ENCODE data around the gene PUS7. TPM values are rescaled to one million over a fixed set of nuclear protein-coding genes. Genes with fewer than 3 reads are reported as not detected.

The PUS7 gene
- total RNA-seq, 2 donors from 2014 or later, result 9.6 to 10.4 TPM

DNA sequence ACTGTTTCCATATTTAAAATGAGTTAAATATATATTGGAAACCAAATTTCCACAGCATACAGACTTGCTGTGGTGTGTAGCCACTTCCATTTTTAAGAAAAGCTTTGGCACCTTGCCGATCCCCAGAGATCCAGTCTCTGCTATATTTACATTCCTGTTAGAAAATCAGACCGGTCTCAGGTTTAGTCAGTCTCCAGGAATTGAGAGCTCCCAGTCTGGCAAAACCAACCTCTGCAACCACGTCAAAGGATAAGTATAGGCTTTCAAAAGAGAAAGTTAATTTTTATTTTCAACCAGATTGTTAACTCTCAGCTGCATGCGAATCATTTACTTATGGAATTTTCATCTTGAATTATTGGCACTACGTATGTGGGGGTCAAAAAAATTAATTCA is 28.2 kb downstream of the PUS7 start:
- H3K36me3 ChIP-seq, result no peaks in the 10 kb centered on the region
- H3K27ac ChIP-seq, result no peak overlapping the region
- 41% methylated on average over 5 of the region's 5 CpGs for WGBS
- peak; percentile 50 for DNase-seq (ENCODE audit: low spot score)
- no peaks in the 10 kb centered on the region for H3K27me3 ChIP-seq (replicated peaks; ENCODE audit: insufficient read depth)
- H3K4me1 ChIP-seq (replicated peaks), result no peaks in the 10 kb centered on the region
- no peaks in the 10 kb centered on the region for H3K9me3 ChIP-seq
- intact Hi-C loops (cut with DNase I), result no loop called here
- TF ChIP-seq POLR2AphosphoS5 (IDR thresholded peaks at IDR 0.05) (no peak), POLR2A (IDR thresholded peaks at IDR 0.05) (no peak)
- TF ChIP-seq, protein P1, sequence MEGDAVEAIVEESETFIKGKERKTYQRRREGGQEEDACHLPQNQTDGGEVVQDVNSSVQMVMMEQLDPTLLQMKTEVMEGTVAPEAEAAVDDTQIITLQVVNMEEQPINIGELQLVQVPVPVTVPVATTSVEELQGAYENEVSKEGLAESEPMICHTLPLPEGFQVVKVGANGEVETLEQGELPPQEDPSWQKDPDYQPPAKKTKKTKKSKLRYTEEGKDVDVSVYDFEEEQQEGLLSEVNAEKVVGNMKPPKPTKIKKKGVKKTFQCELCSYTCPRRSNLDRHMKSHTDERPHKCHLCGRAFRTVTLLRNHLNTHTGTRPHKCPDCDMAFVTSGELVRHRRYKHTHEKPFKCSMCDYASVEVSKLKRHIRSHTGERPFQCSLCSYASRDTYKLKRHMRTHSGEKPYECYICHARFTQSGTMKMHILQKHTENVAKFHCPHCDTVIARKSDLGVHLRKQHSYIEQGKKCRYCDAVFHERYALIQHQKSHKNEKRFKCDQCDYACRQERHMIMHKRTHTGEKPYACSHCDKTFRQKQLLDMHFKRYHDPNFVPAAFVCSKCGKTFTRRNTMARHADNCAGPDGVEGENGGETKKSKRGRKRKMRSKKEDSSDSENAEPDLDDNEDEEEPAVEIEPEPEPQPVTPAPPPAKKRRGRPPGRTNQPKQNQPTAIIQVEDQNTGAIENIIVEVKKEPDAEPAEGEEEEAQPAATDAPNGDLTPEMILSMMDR (IDR thresholded peaks at IDR 0.05), result no peak
- H3K4me3 ChIP-seq, result no peak overlapping the region

DNA sequence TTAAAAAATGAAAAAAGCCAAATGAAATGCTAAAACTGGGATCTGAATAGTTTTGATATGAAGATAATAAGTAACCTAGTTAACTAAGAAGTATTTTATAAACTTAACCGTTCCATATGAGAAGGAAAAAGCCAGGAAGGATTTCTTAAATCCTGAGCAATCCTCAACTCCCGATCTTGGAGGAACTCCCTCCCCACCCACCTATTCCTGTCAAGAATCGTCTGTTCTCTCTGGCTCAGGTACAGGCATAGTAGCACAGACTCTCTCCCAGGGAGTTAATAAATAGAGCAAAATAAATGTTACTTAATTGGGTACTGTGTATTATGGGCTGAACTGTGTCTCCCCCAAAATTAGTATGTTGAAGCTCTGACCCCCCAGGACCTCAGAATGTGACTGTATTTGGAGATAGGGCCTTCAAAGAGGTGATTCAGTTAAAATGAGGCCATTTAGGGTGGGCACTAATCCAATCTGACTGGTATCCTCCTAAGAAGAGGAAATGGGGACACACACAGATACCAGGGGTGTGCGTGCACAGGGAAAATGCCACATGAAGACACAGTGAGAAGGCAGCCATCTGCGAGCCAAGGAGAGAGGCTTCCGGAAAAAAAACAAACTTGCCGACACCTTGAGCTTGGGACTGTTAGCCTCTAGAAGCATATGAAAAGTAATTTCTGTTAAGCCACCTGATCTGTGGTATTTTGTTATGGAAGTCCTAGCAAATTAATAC is 28.7 kb downstream of the PUS7 start:
- no peak for DNase-seq (ENCODE audit: low spot score)
- TF ChIP-seq, protein P1 (IDR thresholded peaks at IDR 0.05), result no peak
- H3K36me3 ChIP-seq, result no peaks in the 10 kb centered on the region
- H3K9me3 ChIP-seq, result no peaks in the 10 kb centered on the region
- 39% methylated on average over 7 of the region's 7 CpGs for WGBS
- no peak overlapping the region for H3K4me3 ChIP-seq
- intact Hi-C loops (cut with DNase I), result no loop called here
- no peak overlapping the region for H3K27ac ChIP-seq
- H3K4me1 ChIP-seq (replicated peaks), result no peaks in the 10 kb centered on the region
- no peaks in the 10 kb centered on the region for H3K27me3 ChIP-seq (replicated peaks; ENCODE audit: insufficient read depth)

- H3K27me3 ChIP-seq (replicated peaks; ENCODE audit: insufficient read depth), result no peaks in the 10 kb centered on the region
- H3K4me1 ChIP-seq (replicated peaks), result no peaks in the 10 kb centered on the region
- peak overlapping the region in 1 of 2 donors; percentile 5 for H3K27ac ChIP-seq
- H3K4me3 ChIP-seq, result no peak overlapping the region
- WGBS, result 45% methylated on average over 3 of the region's 3 CpGs
- H3K36me3 ChIP-seq, result no peaks in the 10 kb centered on the region
- intact Hi-C loops (cut with DNase I), result no loop called here
- no peak for DNase-seq (ENCODE audit: low spot score)
- TF ChIP-seq POLR2A (IDR thresholded peaks at IDR 0.05), result no peak
- peak; percentile 50 for TF ChIP-seq POLR2AphosphoS5 (IDR thresholded peaks at IDR 0.05)
- TF ChIP-seq, protein P1 (IDR thresholded peaks at IDR 0.05), result no peak
- no peaks in the 10 kb centered on the region for H3K9me3 ChIP-seq
Observed at GRCh38 chr7:105489409-105489808, 32.7 kb downstream of the PUS7 start.

DNA sequence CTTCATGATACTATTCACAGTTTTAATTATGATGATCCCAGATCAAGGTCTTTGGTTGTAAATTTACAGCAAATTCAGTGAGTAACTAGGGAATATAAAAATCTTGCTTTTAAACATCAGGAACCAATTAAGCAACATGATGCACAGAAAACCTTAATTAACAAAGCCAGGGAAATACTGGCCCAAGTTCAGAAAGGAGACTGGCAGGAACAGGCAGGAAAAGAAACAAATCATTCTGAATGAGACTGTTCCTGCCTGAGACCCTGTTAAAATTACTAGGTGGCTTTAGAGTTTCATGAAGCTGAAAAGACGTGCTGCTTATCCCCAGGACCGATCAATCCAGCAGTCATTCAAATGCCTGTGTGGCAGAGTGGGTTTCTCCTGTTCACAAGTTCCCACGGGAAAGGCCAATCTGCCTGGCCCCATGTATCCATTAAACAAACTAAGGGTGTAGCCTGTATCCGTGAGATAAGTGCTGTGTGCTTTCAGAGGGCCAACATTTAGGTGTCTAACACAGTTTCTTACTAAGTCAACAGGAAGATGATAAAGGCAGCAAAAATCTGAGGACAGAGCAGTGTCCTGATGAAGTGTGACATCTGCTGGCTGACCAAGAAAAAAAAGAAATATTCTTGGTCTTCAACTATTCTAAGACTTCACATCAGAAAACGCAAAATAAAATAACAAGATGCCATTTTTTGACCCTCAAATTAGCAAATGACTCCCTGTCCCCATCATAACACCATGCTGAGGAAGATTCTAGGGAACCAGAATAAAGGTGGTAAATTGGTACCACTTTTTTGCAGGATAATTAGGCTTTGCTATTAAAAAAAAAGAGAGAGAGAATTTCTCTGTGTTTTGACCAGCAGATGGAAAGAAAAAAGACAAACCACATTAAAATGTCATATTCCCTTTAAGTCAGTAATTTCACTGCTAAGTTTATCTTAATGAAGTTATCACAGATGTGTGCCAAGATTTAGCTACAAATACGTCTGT is 34.2 kb downstream of the PUS7 start:
- Histone ChIP-seq H3K27ac (peak overlapping the region; percentile 6 to 34), H3K36me3 (no peaks in the 10 kb centered on the region), H3K9me3 (no peaks in the 10 kb centered on the region), H3K4me1 (replicated peaks) (no peaks in the 10 kb centered on the region), H3K4me3 (no peak overlapping the region), H3K27me3 (replicated peaks; ENCODE audit: insufficient read depth) (no peaks in the 10 kb centered on the region)
- peak; percentile 21 for DNase-seq (ENCODE audit: low spot score)
- intact Hi-C loops (cut with DNase I), result no loop called here
- TF ChIP-seq, protein P1 (IDR thresholded peaks at IDR 0.05), result peak in 3 of 4 experiments; percentile 42 to 72 (median 63)
- TF ChIP-seq POLR2AphosphoS5 (IDR thresholded peaks at IDR 0.05) (peak; percentile 54), POLR2A (IDR thresholded peaks at IDR 0.05) (no peak)
- WGBS, result 33% methylated on average over 6 of the region's 6 CpGs

Measured in prostate gland (tissue), 2 donors.